Measurements from ENCODE around the gene BCKDK.

The BCKDK gene

DNA sequence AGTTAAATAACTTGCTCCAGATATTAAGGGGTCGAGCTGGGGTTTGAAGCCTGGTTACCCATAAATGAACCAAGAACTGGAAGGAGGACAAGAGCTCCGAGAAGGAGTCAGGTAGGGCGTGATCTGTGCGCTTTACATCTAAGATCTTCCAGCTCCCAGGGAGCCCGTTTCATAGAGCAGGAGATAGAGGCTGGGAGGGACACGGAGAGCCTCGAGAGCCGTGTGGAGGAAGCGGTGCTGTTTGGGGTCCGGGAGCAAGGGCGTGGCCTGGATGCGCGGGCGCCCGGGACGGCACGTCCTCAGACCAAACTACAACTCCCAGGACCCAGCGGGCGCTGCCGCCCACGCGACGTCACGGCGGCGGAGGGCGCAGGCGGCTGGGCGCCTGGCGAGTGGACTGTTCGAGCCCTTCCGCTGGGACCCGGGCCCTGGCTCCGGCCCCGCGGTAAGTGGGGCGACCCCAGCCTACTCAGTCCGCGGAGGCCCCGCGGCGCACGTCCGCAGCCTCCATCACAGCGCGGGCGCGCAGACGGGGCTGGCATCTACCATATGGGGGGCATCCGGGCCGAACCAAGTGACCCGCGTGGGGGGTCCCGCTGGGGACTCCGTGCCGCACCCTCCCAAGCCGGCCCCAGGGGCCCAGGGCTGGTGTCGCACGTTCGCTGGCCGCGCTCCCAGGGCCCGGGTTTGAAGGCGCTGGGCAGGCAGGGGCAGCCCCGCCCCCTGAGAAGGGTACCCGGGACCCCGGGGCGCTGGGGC is at the start of gene BCKDK:
TSS of gene BCKDK (plus strand) at position 352 of the 759 bp plus-strand sequence. CDS start 838 bp downstream, outside the sequence.
- peak; percentile 77 for DNase-seq

DNA sequence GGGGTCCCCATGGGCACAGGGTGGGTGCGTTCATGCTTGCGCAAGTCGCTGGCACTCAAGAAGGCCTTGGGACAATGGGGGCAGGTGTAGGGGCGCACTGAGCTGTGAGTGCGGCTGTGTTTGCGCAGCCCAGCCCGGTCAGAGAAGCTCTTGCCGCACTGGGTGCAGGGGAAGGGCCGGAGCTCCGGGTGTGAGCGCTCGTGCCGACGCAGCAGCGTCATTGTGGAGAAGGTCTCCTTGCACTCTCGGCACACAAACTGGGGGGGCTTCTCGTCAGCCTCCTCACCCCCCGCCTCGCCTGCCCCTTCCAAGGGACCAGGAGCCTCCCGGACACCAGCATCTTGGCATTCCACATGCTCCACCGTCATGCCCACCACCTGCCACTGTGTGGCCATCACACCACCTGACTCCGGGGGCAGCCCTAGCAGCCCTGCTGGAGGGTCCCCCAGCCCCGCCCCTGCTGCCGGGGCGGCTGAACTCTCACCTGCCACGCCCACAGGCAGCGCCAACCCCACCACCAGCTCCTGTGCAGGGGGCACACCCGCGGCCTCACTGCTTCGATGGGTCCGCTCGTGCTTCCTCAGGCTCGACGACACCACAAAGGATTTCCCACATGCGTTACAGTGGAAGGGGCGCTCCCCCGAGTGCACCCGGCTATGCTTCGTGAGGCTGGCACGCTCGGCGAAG is 46.9 kb upstream of the BCKDK start:
- no peak for DNase-seq

DNA sequence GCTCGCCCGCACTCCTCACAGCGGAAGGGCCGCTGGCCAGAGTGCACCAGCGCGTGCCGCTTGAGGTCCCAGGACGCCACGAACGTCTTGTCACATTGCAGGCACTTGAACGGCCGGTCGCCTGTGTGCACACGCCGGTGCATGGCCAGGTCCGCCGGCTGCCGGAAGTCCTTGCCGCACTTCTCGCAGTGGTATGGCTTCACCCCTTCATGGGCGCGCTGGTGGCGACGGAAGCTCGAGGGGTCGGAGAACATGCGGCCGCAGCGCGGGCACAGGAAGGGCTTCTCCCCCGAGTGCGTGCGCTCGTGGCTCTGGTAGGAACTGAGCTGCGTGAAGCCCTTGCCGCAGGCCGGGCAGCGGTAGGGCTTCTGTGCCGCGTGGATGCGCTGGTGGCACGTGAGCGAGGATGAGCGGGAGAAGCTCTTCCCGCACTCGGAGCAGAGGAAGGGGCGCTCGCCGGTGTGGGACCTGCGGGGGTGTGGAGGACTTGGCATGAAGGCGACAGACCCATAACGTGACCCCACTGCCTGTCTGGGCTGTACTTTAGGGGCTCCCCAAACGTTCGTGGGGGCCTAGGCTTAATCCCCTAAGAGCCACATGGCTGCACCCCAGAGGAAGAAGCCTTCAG is 46.3 kb upstream of the BCKDK start:
- no peak for DNase-seq

DNA sequence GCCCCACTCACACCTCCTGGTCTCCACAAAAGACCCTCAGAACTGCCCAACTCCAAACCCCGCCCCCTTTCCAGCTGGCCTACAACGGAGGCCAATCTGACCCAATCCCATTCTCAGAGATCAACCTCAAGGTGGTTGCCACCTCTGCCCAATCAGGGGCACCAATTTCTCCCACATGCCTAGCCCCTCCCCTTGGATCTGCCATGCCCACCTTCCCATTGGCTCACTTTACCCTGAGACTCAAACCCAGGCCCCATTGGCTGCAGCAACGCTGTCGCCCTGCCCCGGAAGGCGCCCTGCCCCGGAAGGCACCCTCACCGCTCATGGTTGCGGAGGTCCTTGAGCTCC is 44.7 kb upstream of the BCKDK start:
- DNase-seq = no peak

DNA sequence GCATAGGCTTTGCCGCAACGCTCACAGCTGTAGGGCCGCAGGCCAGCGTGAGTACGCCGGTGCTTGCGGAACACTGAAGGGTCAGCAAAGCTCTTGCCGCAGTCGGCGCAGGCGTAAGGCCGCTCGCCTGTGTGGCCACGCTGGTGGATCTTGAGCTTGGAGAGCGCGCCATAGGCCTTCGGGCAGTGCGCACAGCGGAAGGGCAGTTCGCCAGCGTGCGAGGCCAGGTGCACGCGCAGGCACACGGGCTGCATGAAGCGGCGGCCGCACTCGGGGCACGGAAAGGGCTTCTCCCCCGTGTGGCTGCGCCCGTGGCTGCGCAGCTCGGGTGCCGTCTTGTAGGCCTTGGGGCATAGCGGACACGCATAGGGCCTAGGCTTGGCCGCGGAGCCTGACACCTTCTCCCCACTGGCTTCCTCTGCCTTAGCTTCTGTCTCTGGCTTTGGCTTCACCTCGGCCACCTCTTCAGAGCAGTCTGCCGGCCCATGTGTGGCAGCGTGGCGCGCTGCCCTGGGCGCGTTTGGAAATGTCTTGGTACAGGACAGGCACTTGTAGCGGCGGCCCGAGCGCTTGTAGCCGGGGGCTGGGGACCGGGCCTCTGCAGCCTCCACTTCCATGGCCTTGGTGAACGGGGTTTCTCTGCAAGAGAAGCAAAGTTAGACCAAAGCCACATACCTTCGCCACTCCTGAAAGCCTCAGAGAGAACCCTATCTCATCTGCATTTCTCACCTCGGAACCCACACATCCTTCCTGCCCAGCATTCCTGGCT is 44.2 kb upstream of the BCKDK start:
- no peak for DNase-seq

DNA sequence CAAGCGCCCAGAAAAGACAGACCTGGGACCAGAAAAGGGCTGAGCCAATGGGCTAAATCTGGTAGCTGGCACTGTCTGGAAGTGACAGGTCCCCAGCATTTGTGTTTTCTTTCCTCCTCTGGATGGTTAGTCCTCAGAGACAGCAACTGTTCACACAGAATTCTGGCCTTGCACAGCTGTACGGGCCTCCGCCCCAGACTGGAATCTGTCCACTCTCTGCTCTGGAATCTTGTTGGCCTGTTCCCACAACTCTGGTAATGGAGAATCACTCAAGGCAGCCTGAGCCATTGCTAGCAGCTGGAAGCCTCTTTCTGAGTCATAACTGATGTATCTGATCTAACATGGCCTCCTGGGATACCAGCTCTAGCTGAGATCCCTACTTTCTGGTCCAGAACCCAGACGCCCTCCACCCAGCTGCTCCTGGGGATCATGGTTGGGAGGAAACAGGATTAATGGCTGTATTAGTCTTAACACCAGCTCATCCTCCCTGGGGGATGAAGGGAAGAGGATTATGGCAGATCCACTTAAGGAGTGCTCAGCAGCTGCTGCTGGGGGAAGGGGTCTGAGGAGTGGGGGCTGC is 43.2 kb upstream of the BCKDK start:
- DNase-seq = no peak

DNA sequence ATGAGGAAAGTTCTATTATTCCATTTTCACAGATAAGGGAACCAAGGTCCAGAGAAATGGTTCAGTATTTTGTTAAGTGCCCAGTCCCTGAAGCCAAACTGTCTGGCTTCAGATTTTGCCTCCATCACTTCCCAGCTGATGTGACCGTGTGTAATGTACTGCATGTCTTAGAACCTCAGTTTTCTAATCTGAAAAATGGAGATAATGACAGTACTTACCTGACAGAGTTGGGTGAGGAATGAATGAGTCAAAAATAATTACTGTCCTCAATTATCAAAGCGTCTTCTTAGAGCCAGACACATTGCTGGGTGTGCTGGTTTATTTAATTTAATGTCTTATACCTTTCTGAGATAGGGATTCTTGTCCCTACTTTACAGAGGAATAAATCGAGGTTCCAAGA is 40.8 kb upstream of the BCKDK start:
- no peak for DNase-seq

DNA sequence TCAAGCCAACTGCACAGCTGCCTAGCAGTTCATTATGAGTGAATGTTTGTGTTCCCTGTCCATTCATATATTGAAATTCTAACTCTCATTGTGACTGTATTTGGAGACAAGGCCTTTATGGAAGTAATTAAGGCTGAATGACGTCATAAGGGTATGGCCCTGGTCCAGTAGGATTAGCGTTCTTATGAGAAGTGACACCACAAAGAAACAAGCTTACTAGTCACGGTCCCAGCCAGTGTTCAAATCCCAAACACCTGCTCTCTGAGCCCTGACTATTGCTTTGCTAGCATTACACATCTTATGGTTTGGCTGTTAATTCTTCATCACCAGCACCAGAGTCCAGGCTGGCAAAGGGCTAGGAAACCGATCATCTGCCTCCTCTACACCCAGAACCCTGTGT is 36.3 kb upstream of the BCKDK start:
- no peak for DNase-seq

DNA sequence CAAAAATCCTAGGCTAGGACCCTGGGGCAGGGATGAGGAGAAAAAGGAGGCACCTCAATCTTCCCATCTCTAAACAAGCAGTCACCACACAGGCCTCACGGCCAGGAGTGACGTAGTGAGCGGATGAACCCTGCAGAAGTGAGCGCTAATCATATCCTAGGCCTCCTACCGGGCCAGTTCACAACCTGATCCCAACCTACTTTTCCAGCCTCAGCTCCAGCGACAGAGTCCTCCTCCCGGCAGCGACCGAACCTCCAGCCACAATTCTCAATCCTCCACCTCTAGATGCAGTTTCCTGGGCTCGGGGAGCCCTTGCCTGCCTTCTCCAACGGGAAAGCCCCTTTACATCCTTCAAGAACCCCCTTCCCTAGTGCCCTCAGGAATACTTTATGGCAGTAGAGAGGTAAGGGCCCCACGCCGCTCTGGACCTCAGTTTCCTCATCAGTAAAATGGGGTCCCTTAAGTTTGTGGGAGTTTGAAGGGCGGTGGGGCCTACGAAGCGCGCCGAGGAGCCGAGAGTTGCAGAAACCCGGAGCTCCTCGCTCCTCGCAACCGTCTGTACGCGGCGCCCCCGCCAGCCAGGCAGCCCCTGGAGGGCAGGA is 35.5 kb upstream of the BCKDK start:
- no peak for DNase-seq

DNA sequence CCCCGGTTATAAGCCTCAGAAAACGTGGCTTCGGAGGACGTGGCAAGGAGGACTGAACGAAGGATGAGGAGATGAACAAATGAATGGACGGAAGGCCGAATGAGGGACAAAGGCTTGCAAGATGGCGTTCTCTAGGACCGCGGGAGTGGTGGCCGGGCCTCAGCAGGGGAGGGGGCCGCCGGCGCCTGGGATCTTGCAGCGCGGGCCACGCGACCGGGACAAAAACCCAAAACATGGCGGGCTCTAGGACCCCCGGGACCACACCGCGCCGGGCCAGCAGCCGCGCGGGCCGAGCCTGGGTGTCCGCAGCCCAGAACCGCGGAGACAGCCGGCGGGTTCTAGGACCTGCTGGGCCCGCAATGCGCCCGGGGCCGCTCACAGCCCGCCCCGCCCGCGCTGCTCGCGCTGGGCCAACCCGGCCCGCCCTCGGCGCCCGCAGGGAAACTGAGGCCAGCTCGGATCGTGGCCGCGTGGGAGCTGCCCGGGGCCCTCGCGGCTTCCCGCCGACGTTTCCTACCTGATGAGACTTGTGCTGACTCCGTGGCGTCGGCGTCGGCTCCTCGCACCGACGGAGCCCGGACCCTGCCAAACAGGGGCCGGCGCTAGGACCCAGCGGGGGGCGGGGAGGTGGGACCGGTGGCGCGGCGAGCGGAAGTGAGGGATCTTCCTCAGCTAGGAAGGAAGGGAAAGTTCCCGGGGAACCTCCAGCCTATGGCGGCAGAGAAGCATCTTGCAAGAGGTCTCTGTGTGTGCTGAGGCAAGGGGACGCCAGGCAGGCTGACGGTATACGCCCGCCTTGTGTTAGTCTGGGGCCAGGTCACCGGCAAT is 34.8 kb upstream of the BCKDK start:
- peak; percentile 91 for DNase-seq

DNA sequence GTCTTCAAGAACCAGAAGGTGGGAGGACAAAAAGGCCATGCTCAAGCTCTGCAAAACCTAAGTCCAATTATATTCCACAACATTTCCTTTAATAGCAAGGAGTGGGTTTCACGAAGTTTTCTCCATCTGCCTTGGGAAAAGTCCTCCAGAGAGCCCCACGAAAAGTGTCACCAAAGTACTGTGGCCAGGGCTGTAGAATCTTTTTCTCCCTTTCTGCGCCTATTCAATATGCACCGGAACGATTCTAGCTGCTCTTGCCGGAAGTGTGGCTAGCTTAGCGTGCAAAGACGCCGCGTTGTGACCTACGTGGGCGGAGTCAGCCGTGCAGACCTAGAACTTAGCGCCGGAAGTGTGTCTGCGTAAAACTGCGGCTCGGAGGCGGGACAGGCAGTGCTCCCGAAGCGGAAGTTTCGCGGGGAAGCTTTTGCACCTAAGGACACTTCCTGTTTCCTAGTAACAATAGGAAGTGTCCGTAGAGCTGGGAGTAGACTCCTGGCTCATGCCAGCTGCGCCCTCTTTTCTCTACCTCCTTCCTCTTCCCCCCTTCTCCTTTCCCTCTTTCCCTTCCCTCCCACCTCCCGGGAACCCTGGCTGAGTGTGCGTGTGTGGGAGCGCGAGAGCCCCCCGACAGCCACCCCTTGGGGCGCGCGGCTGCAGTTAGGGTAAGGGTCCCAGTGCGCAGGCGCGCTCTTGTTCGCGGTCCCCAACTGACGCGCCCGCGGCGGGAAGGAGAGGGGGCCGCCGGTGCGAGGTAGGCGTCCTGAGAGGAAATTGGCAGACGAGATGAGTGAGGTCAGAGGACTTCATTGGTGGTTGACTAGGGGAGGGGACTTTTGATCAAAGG is 34.0 kb upstream of the BCKDK start, which contains the start of the genes ZNF646 and ZNF668:
TSS of gene ZNF646 (plus strand) at position 453 of the 844 bp plus-strand sequence. CDS start 1,903 bp downstream, outside the sequence.
TSS of gene ZNF668 (minus strand) at position 271 of the 844 bp plus-strand sequence. CDS start 9,781 bp downstream, outside the sequence.
- peak; percentile 98 for DNase-seq

DNA sequence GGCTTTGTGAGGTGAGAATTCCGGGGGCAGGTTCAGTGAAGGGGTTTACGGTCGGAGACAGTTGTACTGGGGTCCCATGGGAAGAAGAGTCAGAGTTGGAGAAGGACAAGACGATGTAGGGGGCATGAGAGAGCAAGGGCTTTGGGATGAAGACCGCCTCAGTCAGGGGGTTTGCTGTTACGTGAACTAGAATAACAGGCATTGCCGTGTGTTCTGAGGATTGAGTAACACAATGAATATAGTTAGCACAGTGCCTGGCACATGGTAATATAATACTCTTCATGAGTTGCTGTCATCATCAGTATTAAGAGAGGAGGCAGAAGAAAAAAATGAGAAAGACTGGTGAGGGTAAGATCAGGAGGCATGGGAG is 33.4 kb upstream of the BCKDK start:
- no peak for DNase-seq

DNA sequence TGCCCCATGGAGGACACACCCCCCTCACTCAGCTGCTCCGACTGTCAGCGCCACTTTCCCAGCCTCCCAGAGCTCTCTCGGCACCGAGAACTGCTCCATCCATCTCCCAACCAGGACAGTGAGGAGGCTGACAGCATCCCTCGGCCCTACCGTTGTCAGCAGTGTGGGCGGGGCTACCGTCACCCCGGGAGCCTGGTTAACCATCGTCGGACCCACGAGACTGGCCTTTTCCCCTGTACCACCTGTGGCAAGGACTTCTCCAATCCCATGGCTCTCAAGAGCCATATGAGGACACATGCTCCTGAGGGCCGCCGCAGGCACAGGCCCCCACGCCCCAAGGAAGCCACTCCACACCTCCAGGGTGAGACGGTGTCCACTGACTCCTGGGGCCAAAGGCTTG is 31.9 kb upstream of the BCKDK start:
- DNase-seq = no peak

DNA sequence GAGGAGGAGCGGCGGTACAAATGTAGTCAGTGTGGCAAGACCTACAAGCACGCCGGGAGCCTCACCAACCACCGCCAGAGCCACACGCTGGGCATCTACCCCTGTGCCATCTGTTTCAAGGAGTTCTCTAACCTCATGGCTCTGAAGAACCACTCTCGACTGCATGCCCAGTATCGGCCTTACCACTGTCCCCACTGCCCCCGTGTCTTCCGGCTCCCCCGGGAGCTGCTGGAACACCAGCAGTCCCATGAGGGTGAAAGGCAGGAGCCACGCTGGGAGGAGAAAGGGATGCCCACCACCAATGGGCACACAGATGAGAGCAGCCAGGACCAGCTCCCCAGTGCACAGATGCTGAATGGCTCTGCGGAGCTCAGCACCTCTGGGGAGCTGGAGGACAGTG is 31.2 kb upstream of the BCKDK start:
- DNase-seq = no peak

DNA sequence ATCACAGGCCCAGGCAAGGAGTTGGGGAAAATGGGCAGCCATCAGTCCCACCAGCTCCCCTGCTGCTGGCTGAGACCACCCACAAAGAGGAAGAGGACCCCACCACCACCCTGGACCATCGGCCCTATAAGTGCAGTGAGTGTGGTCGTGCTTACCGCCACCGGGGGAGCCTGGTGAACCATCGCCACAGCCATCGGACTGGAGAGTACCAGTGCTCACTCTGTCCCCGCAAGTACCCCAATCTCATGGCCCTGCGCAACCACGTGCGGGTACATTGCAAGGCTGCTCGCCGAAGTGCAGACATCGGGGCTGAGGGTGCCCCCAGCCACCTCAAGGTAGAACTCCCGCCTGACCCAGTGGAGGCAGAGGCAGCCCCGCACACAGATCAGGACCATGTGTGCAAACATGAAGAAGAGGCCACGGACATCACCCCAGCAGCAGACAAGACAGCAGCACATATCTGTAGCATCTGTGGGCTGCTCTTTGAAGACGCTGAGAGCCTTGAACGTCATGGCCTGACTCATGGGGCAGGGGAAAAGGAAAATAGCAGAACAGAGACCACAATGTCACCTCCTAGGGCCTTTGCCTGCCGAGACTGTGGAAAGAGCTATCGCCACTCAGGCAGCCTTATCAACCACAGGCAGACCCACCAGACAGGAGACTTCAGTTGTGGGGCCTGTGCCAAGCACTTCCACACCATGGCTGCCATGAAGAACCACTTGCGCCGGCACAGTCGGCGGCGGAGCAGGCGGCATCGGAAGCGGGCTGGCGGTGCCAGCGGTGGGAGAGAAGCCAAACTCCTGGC is 30.4 kb upstream of the BCKDK start:
- DNase-seq = no peak

DNA sequence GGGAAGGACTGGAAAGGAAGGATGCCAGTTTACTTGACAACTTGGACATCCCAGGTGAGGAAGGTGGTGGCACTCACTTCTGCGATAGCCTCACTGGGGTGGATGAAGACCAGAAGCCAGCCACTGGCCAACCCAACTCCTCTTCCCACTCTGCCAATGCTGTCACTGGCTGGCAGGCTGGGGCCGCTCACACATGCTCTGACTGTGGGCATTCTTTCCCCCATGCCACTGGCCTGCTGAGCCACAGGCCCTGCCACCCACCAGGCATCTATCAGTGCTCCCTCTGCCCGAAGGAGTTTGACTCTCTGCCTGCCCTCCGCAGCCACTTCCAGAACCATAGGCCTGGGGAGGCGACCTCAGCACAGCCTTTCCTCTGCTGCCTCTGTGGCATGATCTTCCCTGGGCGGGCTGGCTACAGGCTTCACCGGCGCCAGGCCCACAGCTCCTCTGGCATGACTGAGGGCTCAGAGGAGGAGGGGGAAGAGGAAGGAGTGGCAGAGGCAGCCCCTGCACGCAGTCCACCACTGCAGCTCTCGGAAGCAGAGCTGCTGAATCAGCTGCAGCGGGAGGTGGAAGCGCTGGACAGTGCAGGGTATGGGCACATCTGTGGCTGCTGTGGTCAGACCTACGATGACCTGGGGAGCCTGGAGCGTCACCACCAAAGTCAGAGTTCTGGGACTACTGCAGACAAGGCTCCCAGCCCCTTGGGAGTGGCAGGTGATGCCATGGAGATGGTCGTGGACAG is 29.4 kb upstream of the BCKDK start:
- DNase-seq = no peak

DNA sequence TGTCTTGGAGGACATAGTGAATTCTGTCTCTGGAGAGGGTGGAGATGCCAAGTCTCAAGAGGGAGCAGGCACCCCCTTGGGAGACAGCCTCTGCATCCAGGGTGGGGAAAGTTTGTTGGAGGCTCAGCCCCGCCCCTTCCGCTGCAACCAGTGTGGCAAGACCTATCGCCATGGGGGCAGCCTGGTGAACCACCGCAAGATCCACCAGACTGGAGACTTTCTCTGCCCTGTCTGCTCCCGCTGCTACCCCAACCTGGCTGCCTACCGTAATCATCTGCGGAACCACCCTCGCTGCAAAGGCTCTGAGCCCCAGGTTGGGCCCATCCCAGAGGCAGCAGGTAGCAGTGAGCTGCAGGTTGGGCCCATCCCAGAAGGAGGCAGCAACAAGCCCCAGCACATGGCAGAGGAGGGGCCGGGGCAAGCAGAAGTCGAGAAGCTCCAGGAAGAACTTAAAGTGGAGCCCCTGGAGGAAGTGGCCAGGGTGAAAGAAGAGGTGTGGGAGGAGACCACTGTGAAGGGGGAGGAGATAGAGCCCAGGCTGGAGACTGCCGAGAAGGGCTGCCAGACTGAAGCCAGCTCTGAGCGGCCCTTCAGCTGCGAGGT is 28.7 kb upstream of the BCKDK start:
- DNase-seq = no peak

DNA sequence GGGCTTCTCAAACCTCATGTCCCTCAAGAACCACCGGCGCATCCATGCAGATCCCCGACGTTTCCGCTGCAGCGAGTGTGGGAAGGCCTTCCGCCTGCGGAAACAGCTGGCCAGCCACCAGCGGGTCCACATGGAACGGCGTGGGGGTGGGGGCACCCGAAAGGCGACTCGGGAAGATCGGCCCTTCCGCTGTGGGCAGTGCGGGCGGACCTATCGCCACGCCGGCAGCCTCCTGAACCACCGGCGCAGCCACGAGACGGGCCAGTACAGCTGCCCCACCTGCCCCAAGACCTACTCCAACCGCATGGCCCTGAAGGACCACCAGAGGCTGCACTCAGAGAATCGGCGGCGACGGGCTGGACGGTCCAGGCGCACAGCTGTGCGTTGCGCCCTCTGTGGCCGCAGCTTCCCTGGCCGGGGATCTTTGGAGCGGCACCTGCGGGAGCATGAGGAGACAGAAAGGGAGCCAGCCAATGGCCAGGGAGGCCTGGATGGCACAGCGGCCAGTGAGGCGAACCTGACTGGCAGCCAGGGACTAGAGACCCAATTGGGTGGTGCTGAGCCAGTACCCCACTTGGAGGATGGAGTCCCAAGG is 28.1 kb upstream of the BCKDK start:
- no peak for DNase-seq
